GM12878 (cell line): ENCODE data around the gene CYP46A1. TPM values are rescaled to one million over a fixed set of nuclear protein-coding genes. Genes with fewer than 3 reads are reported as not detected.

Experiments used
- ATAC-seq: fragments of 200-7000 bp; cut with Tn5 transposase; 3 replicates; pipeline ENCODE4 v1.9.1; 2020; ENCODE audit warnings: mild to moderate bottlenecking, moderate library complexity
- BruUV-seq: library from RNA; stranded (reverse); fragments of 400-500 nt; replicated peaks from 2 replicates; lab custom pipeline; 2021; lab: Mats Ljungman, UMichigan
- CTCF ChIA-PET: fragments of 300-600 bp; sonication (Branson Sonifier 250); formaldehyde crosslinking; extraction: SDS; loops from one replicate; lab custom pipeline; 2021; ENCODE audit warnings: inconsistent platforms; lab: Yijun Ruan, JAX
- POLR2A ChIA-PET: fragments of 350-600 bp; formaldehyde crosslinking; extraction: SDS; loops from one replicate; lab custom pipeline; 2021; ENCODE audit warnings: inconsistent platforms; lab: Charles Lee
- RAD21 ChIA-PET: fragments of 300-600 bp; sonication (Branson Sonifier 250); formaldehyde crosslinking; loops from one replicate; lab custom pipeline; 2023; ENCODE audit warnings: antibody characterized with exemption; ENCODE audit not compliant: unreplicated experiment; lab: Charles Lee
- SMC1A ChIA-PET: fragments of 300-600 bp; sonication (Branson Sonifier 250); formaldehyde crosslinking; loops from one replicate; lab custom pipeline; 2023; ENCODE audit not compliant: unreplicated experiment, uncharacterized antibody; lab: Charles Lee
- DNase-seq: peaks from one replicate; pipeline ENCODE4 v3.0.0-alpha.2; 2011; ENCODE audit warnings: low read depth, low spot score
- FAIRE-seq: peaks from 3 replicates; lab custom pipeline; 2011; peaks lifted over from hg19 to GRCh38; lab: Jason Lieb, UNC
- H2AFZ ChIP-seq: 2 replicates; pipeline ENCODE4 v1.6.0; 2011; ENCODE audit warnings: low read depth, low read length, control low read depth; ENCODE audit not compliant: control insufficient read depth
- H3K27ac ChIP-seq: 2 replicates; pipeline ENCODE4 v1.5.1; 2011; ENCODE audit warnings: control low read depth; ENCODE audit not compliant: control insufficient read depth, insufficient read depth
- H3K27me3 ChIP-seq, 2 experiments: replicated peaks in 1 of 2; 2 replicates each; pipeline versions ENCODE4 v1.6.0 to v1.6.1; 2011; ENCODE audit warnings: low read length in 1 of 2; ENCODE audit not compliant: control insufficient read depth in 2 of 2, insufficient read depth in 2 of 2
- H3K36me3 ChIP-seq, 2 experiments: 2 replicates each; pipeline ENCODE4 v1.5.1; 2011; ENCODE audit warnings: low read length in 1 of 2; ENCODE audit not compliant: control insufficient read depth in 2 of 2, insufficient read depth in 2 of 2
- H3K4me1 ChIP-seq: 2 replicates; pipeline ENCODE4 v1.6.1; 2011; ENCODE audit warnings: mild to moderate bottlenecking, low read length, moderate library complexity, mixed read lengths; ENCODE audit not compliant: control insufficient read depth, insufficient read depth
- H3K4me2 ChIP-seq: 2 replicates; pipeline ENCODE4 v1.6.0; 2011; ENCODE audit warnings: control low read depth; ENCODE audit not compliant: control insufficient read depth, insufficient read depth
- H3K4me3 ChIP-seq: fragments of 200-600 bp; sonication (generic); 2 replicates; pipeline ENCODE4 v1.5.1; 2016
- H3K79me2 ChIP-seq: 2 replicates; pipeline ENCODE4 v1.6.0; 2011; ENCODE audit warnings: low read length; ENCODE audit not compliant: control insufficient read depth, insufficient read depth
- H3K9ac ChIP-seq: 2 replicates; pipeline ENCODE4 v1.8.0; 2011; ENCODE audit warnings: low read length, control low read depth, mixed read lengths; ENCODE audit not compliant: control insufficient read depth, insufficient read depth
- H3K9me3 ChIP-seq: replicated peaks from 3 replicates; pipeline ENCODE4 v1.5.1; 2011; ENCODE audit warnings: mild to moderate bottlenecking, low read length; ENCODE audit not compliant: control insufficient read depth, insufficient read depth
- H4K20me1 ChIP-seq: 2 replicates; pipeline ENCODE4 v1.6.0; 2011; ENCODE audit not compliant: control insufficient read depth, insufficient read depth
- CBFB ChIP-seq: IDR thresholded peaks from 2 replicates; pipeline ENCODE4 v1.6.1; 2016; ENCODE audit warnings: antibody characterized with exemption, low read depth
- ETV6 ChIP-seq, 2 experiments: fragments of 450-650 bp in 1 of 2; IDR thresholded peaks in 1 of 2; conservative IDR thresholded peaks in 1 of 2; 2 replicates each; pipeline ENCODE4 v1.6.1; 2014; ENCODE audit warnings: antibody characterized with exemption in 1 of 2, borderline replicate concordance in 1 of 2, low read depth in 1 of 2, mild to moderate bottlenecking in 1 of 2, moderate library complexity in 1 of 2
- GABPA ChIP-seq: IDR thresholded peaks from 2 replicates; pipeline ENCODE4 v1.6.1; 2014; ENCODE audit warnings: antibody characterized with exemption, low read depth, mild to moderate bottlenecking, inconsistent platforms
- IKZF2 ChIP-seq, 2 experiments: fragments of 450-650 bp; IDR thresholded peaks; 2 replicates each; pipeline ENCODE4 v1.6.1; 2017; ENCODE audit warnings: mild to moderate bottlenecking in 2 of 2, moderate library complexity in 2 of 2
- POLR2A ChIP-seq: IDR thresholded peaks from 2 replicates; pipeline ENCODE4 v1.6.1; 2011; ENCODE audit warnings: low read depth, mild to moderate bottlenecking, low read length
- POLR2AphosphoS2 ChIP-seq: IDR thresholded peaks from 2 replicates; pipeline ENCODE4 v1.6.1; 2011; ENCODE audit warnings: low read depth, mild to moderate bottlenecking, low read length, improper control_type of control experiment, moderate library complexity
- SMC3 ChIP-seq: IDR thresholded peaks from 2 replicates; pipeline ENCODE4 v1.6.1; 2011; ENCODE audit warnings: low read length, improper control_type of control experiment, borderline replicate concordance
- SUPT20H ChIP-seq: IDR thresholded peaks from 2 replicates; pipeline ENCODE4 v1.6.1; 2011; ENCODE audit warnings: low read depth, mild to moderate bottlenecking, low read length, moderate library complexity, borderline replicate concordance; ENCODE audit not compliant: control insufficient read depth
- TAF1 ChIP-seq: IDR thresholded peaks from 2 replicates; pipeline ENCODE4 v1.6.1; 2011; ENCODE audit warnings: mild to moderate bottlenecking, low read depth, low read length, borderline replicate concordance
- WGBS: methylation state at CpG from one replicate; pipeline ENCODE4 v1.1.6; 2016; ENCODE audit warnings: low lambda C conversion rate; ENCODE audit not compliant: insufficient replicate concordance, insufficient coverage; ENCODE audit errors: missing lambda C conversion rate; 5-methylcytosine and 5-hydroxymethylcytosine counted together
- in situ Hi-C: fragments of 300-500 bp; cut with MboI; formaldehyde crosslinking; loops from 9 replicates; pipeline ENCODE4 v1.14.3; 2018; ENCODE audit warnings: mixed read lengths
- intact Hi-C: fragments of 100-400 bp; cut with micrococcal nuclease; formaldehyde crosslinking; loops from one replicate; pipeline ENCODE4 v1.14.2; 2022; ENCODE audit not compliant: unreplicated experiment
- polyA plus RNA-seq, 11 experiments: library from polyadenylated mRNA; depleted of rRNA in 4 of 11; unstranded in 6 of 11; stranded (reverse) in 5 of 11; fragments of >200 nt; fragmentation: Nextera tagmentation in 4 of 11; fragmentation: Illumina TruSeq in 1 of 11; extraction: Ambion mirVana in 4 of 11; extraction: Trizol in 1 of 11; gene quantifications; 1 replicate in 1 of 11; 2 replicates in 10 of 11; pipeline versions ENCODE4 v1.2.1 to v1.2.3, GENCODE V29; 2011 to 2016; ENCODE audit warnings: inconsistent platforms in 2 of 11, missing spikeins in 2 of 11, low read depth in 1 of 11
- total RNA-seq, 4 experiments: library from RNA; depleted of rRNA in 3 of 4; stranded (reverse); fragments of >200 nt in 3 of 4; fragmentation: Illumina TruSeq in 1 of 4; extraction: Trizol in 1 of 4; gene quantifications; 2 replicates each; pipeline versions ENCODE4 v1.2.1 to v1.2.3, GENCODE V29; 2013 to 2021
- TF ChIP-seq, protein P1 (sequence below): IDR thresholded peaks from 2 replicates; pipeline ENCODE4 v1.6.1; 2011; ENCODE audit warnings: borderline replicate concordance, low read depth, mild to moderate bottlenecking, moderate library complexity, mixed read lengths, low read length; ENCODE audit not compliant: insufficient read depth; ENCODE audit errors: extremely low read length

The CYP46A1 gene
- total and polyA plus RNA-seq, 10 of the 15 experiments (the other 5 are each of a cell fraction or from before 2014, with no cell fraction given) = 0.04 to 0.11 TPM; not detected in 8

- ChIA-PET RAD21 (no interaction called here), SMC1A (no interaction called here), CTCF (no interaction called here), POLR2A (no interaction called here)
- no peak overlapping the region for H2AFZ ChIP-seq
- ATAC-seq = no peak
- FAIRE-seq = no peak
- WGBS = 16% methylated on average over 6 of the region's 6 CpGs
- intact Hi-C loops = no loop called here
- BruUV-seq = no TSS peak
- no peak overlapping the region for H3K9ac ChIP-seq
- peaks cover 0 to 2% of the 10 kb centered on the region in 2 experiments for H3K27me3 ChIP-seq
- H3K27ac ChIP-seq = no peak overlapping the region
- no peaks in the 10 kb centered on the region for H3K79me2 ChIP-seq
- H3K36me3 ChIP-seq = no peaks in the 10 kb centered on the region
- H4K20me1 ChIP-seq = no peaks in the 10 kb centered on the region
- in situ Hi-C loops = no loop called here
- DNase-seq = no peak
- no peak overlapping the region for H3K4me2 ChIP-seq
- no peak for TF ChIP-seq ETV6 (conservative IDR thresholded peaks at IDR 0.05 in 1 of 2, IDR thresholded peaks at IDR 0.05 in 1 of 2; ENCODE audit: borderline replicate concordance in 1 of 2, low read depth in 1 of 2)
- no peak for TF ChIP-seq POLR2AphosphoS2
- no peak for TF ChIP-seq POLR2A
- no peak for TF ChIP-seq GABPA
- TF ChIP-seq IKZF2 (IDR thresholded peaks at IDR 0.05) = no peak
- no peak for TF ChIP-seq SUPT20H
- no peak for TF ChIP-seq SMC3
- TF ChIP-seq CBFB = no peak
- no peak for TF ChIP-seq TAF1
- TF ChIP-seq, protein P1, sequence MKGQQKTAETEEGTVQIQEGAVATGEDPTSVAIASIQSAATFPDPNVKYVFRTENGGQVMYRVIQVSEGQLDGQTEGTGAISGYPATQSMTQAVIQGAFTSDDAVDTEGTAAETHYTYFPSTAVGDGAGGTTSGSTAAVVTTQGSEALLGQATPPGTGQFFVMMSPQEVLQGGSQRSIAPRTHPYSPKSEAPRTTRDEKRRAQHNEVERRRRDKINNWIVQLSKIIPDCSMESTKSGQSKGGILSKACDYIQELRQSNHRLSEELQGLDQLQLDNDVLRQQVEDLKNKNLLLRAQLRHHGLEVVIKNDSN = no peak
- no peaks in the 10 kb centered on the region for H3K9me3 ChIP-seq
- H3K4me3 ChIP-seq = no peak overlapping the region
- H3K4me1 ChIP-seq = no peaks in the 10 kb centered on the region
Measured at GRCh38 chr14:99733211-99733539, 49.1 kb downstream of the CYP46A1 start.
